HEK293 (cell line): ENCODE results near the gene MTCL3.

Experiments used
- CTCF ChIA-PET: fragments of 350-600 bp; formaldehyde crosslinking; extraction: SDS; loops from one replicate; lab custom pipeline; 2021; ENCODE audit warnings: antibody characterized with exemption; lab: Yijun Ruan, JAX
- POLR2A ChIA-PET: fragments of 300-600 bp; formaldehyde crosslinking; extraction: SDS; loops from one replicate; lab custom pipeline; 2020; ENCODE audit warnings: antibody characterized with exemption, inconsistent platforms; lab: Yijun Ruan, JAX
- H3K27ac ChIP-seq: fragments of 200-500 bp; sonication (Bioruptor generic); 2 replicates; pipeline ENCODE4 v1.5.1; 2014; ENCODE audit warnings: low read depth, low read length, control low read depth, inconsistent platforms; ENCODE audit errors: extremely low read depth
- H3K36me3 ChIP-seq, 2 experiments: fragments of 200-500 bp in 1 of 2; sonication (Bioruptor generic) in 1 of 2; 1 replicate in 1 of 2; 2 replicates in 1 of 2; pipeline ENCODE4 v1.5.1; 2014 to 2017; ENCODE audit warnings: inconsistent platforms in 2 of 2, low read length in 2 of 2; ENCODE audit not compliant: control insufficient read depth in 2 of 2, insufficient read depth in 1 of 2
- H3K4me1 ChIP-seq: fragments of 200-500 bp; sonication (Bioruptor generic); 2 replicates; pipeline ENCODE4 v1.5.1; 2014; ENCODE audit warnings: mild to moderate bottlenecking, low read length, inconsistent platforms; ENCODE audit not compliant: control insufficient read depth, insufficient read depth
- H3K4me3 ChIP-seq: 2 replicates; pipeline ENCODE4 v1.5.1; 2011; ENCODE audit warnings: low read depth, mild to moderate bottlenecking, control low read depth, low read length, moderate library complexity
- H3K9me3 ChIP-seq: fragments of 200-500 bp; sonication (Bioruptor generic); 2 replicates; pipeline ENCODE4 v1.5.1; 2014; ENCODE audit warnings: low read depth, low read length, inconsistent platforms; ENCODE audit not compliant: control insufficient read depth, insufficient read depth
- BCL11B ChIP-seq: fragments of 450-650 bp; formaldehyde crosslinking; IDR thresholded peaks from 2 replicates; pipeline ENCODE4 v1.5.1; 2016; ENCODE audit warnings: low read depth, missing biosample characterization, missing genetic modification characterization
- EGR2 ChIP-seq: fragments of 450-650 bp; formaldehyde crosslinking; IDR thresholded peaks from 2 replicates; pipeline ENCODE4 v1.5.1; 2016; ENCODE audit warnings: low read depth, missing biosample characterization, missing genetic modification characterization
- MZF1 ChIP-seq: fragments of 450-650 bp; formaldehyde crosslinking; IDR thresholded peaks from 2 replicates; pipeline ENCODE4 v1.5.1; 2017; ENCODE audit warnings: missing biosample characterization, missing genetic modification characterization, borderline replicate concordance
- OSR2 ChIP-seq: fragments of 450-650 bp; formaldehyde crosslinking; IDR thresholded peaks from 2 replicates; pipeline ENCODE4 v1.5.1; 2016; ENCODE audit warnings: missing biosample characterization, missing genetic modification characterization
- ZBTB17 ChIP-seq: fragments of 450-650 bp; formaldehyde crosslinking; IDR thresholded peaks from 2 replicates; pipeline ENCODE4 v1.5.1; 2016; ENCODE audit warnings: missing biosample characterization, missing genetic modification characterization
- ZFHX2 ChIP-seq: fragments of 450-650 bp; formaldehyde crosslinking; conservative IDR thresholded peaks from 2 replicates; pipeline ENCODE4 v1.5.1; 2016; ENCODE audit warnings: missing biosample characterization, missing genetic modification characterization
- ZFP3 ChIP-seq: fragments of 450-650 bp; formaldehyde crosslinking; IDR thresholded peaks from 2 replicates; pipeline ENCODE4 v1.5.1; 2016; ENCODE audit warnings: low read depth, missing biosample characterization, missing genetic modification characterization
- ZNF184 ChIP-seq: fragments of 450-650 bp; IDR thresholded peaks from 2 replicates; pipeline ENCODE4 v1.5.1; 2018; ENCODE audit warnings: missing biosample characterization, mild to moderate bottlenecking, missing genetic modification characterization
- ZNF223 ChIP-seq: fragments of 450-650 bp; formaldehyde crosslinking; IDR thresholded peaks from 2 replicates; pipeline ENCODE4 v1.5.1; 2016; ENCODE audit warnings: missing biosample characterization, missing genetic modification characterization
- ZNF23 ChIP-seq: fragments of 450-650 bp; formaldehyde crosslinking; IDR thresholded peaks from 2 replicates; pipeline ENCODE4 v1.5.1; 2016; ENCODE audit warnings: missing biosample characterization, missing genetic modification characterization, borderline replicate concordance
- ZNF292 ChIP-seq: fragments of 450-650 bp; formaldehyde crosslinking; IDR thresholded peaks from 2 replicates; pipeline ENCODE4 v1.5.1; 2016; ENCODE audit warnings: low read depth, missing biosample characterization, missing genetic modification characterization, borderline replicate concordance
- ZNF473 ChIP-seq: fragments of 450-650 bp; formaldehyde crosslinking; IDR thresholded peaks from 2 replicates; pipeline ENCODE4 v1.5.1; 2017; ENCODE audit warnings: missing biosample characterization, missing genetic modification characterization
- ZNF529 ChIP-seq: fragments of 450-650 bp; formaldehyde crosslinking; IDR thresholded peaks from 2 replicates; pipeline ENCODE4 v1.5.1; 2017; ENCODE audit warnings: missing genetic modification characterization, missing biosample characterization; ENCODE audit not compliant: insufficient replicate concordance
- ZNF626 ChIP-seq: fragments of 450-650 bp; sonication (Bioruptor Pico); formaldehyde crosslinking; IDR thresholded peaks from 2 replicates; pipeline ENCODE4 v1.5.1; 2018; ENCODE audit warnings: missing biosample characterization, missing genetic modification characterization, inconsistent platforms
- ZNF777 ChIP-seq: fragments of 450-650 bp; formaldehyde crosslinking; IDR thresholded peaks from 2 replicates; pipeline ENCODE4 v1.5.1; 2017; ENCODE audit warnings: missing biosample characterization, missing genetic modification characterization, borderline replicate concordance
- ZNF785 ChIP-seq: fragments of 450-650 bp; formaldehyde crosslinking; IDR thresholded peaks from 2 replicates; pipeline ENCODE4 v1.5.1; 2016; ENCODE audit warnings: missing biosample characterization, missing genetic modification characterization
- ZNF792 ChIP-seq: fragments of 450-650 bp; formaldehyde crosslinking; IDR thresholded peaks from 2 replicates; pipeline ENCODE4 v1.5.1; 2016; ENCODE audit warnings: missing biosample characterization, missing genetic modification characterization
- ZSCAN23 ChIP-seq: fragments of 450-650 bp; formaldehyde crosslinking; IDR thresholded peaks from 2 replicates; pipeline ENCODE4 v1.5.1; 2016; ENCODE audit warnings: missing biosample characterization, missing genetic modification characterization
- TF ChIP-seq, protein P1 (sequence below): fragments of 450-650 bp; formaldehyde crosslinking; IDR thresholded peaks from 2 replicates; pipeline ENCODE4 v1.5.1; 2016; ENCODE audit warnings: missing biosample characterization, missing genetic modification characterization
- TF ChIP-seq, protein P2 (sequence below): fragments of 450-650 bp; formaldehyde crosslinking; IDR thresholded peaks from 2 replicates; pipeline ENCODE4 v1.5.1; 2016; ENCODE audit warnings: missing biosample characterization, missing genetic modification characterization, borderline replicate concordance
- TF ChIP-seq, protein P3 (sequence below): fragments of 450-650 bp; formaldehyde crosslinking; IDR thresholded peaks from 2 replicates; pipeline ENCODE4 v1.5.1; 2016; ENCODE audit warnings: missing biosample characterization, missing genetic modification characterization, borderline replicate concordance
- TF ChIP-seq, protein P4 (sequence below): fragments of 450-650 bp; formaldehyde crosslinking; IDR thresholded peaks from 2 replicates; pipeline ENCODE4 v1.5.1; 2016; ENCODE audit warnings: missing biosample characterization, missing genetic modification characterization
- TF ChIP-seq, protein P5 (sequence below): fragments of 450-650 bp; formaldehyde crosslinking; IDR thresholded peaks from 2 replicates; pipeline ENCODE4 v1.5.1; 2016; ENCODE audit warnings: missing biosample characterization, missing genetic modification characterization

The MTCL3 gene

DNA sequence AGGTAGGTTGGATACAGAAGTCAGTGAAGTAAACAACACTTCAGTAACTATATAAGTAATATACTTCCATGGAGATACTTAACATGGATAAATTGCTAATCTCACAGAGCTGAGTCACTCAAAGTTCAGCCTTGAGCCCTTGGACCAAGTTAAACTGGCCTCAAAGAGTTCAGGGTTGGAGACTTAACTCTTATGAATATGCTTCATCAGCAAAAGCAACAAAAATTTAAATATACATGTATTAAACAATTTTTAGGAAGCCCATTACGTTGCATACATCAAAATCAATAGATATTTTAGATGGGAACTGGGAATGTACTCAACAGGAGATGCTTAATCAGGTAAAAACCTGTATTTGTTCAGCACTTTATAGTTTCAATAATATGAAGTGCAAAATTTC lies 12.2 kb downstream of the MTCL3 start:
- Histone ChIP-seq H3K27ac (no peak overlapping the region), H3K36me3 (peaks cover 0 to 6% of the 10 kb centered on the region in 2 experiments; a peak in 1 of 3 replicates), H3K4me1 (no peaks in the 10 kb centered on the region), H3K9me3 (no peaks in the 10 kb centered on the region), H3K4me3 (no peak overlapping the region)
- ChIA-PET POLR2A (no interaction called here), CTCF (interaction anchor here (0.6 to 5.1 kb wide), 4 partner anchors 9 to 41 kb away, joined by 3 to 34 read pairs (median 4); no protein-coding TSS in a partner anchor)
- TF ChIP-seq ZBTB17 = no peak
- TF ChIP-seq, protein P1, sequence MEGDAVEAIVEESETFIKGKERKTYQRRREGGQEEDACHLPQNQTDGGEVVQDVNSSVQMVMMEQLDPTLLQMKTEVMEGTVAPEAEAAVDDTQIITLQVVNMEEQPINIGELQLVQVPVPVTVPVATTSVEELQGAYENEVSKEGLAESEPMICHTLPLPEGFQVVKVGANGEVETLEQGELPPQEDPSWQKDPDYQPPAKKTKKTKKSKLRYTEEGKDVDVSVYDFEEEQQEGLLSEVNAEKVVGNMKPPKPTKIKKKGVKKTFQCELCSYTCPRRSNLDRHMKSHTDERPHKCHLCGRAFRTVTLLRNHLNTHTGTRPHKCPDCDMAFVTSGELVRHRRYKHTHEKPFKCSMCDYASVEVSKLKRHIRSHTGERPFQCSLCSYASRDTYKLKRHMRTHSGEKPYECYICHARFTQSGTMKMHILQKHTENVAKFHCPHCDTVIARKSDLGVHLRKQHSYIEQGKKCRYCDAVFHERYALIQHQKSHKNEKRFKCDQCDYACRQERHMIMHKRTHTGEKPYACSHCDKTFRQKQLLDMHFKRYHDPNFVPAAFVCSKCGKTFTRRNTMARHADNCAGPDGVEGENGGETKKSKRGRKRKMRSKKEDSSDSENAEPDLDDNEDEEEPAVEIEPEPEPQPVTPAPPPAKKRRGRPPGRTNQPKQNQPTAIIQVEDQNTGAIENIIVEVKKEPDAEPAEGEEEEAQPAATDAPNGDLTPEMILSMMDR = no peak

DNA sequence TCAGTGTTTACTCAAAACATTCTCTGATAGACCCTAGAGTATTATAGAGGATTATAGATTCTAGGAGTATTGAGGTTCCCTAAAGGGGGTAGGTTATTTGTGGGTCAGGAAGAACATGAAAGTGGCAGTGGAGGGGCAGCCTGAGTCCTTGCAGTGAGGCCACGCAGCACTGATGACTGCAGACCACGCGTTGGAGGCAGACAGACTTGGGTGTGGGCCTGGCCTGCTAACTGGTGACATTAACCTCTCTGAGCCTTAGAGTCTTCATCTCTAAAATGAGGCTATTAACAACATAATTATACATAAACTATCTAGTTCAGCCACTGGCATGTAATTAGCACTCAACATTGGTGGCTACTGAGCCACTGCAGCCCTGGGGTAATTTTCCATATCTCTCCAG lies 16.1 kb downstream of the MTCL3 start:
- no peak overlapping the region for H3K27ac ChIP-seq
- H3K36me3 ChIP-seq = no peaks in the 10 kb centered on the region
- POLR2A ChIA-PET = no interaction called here
- no peak for TF ChIP-seq ZFP3
- no peak for TF ChIP-seq ZNF792
- no peak for TF ChIP-seq ZNF292 (tag by site-specific recombination)
- TF ChIP-seq, protein P2, sequence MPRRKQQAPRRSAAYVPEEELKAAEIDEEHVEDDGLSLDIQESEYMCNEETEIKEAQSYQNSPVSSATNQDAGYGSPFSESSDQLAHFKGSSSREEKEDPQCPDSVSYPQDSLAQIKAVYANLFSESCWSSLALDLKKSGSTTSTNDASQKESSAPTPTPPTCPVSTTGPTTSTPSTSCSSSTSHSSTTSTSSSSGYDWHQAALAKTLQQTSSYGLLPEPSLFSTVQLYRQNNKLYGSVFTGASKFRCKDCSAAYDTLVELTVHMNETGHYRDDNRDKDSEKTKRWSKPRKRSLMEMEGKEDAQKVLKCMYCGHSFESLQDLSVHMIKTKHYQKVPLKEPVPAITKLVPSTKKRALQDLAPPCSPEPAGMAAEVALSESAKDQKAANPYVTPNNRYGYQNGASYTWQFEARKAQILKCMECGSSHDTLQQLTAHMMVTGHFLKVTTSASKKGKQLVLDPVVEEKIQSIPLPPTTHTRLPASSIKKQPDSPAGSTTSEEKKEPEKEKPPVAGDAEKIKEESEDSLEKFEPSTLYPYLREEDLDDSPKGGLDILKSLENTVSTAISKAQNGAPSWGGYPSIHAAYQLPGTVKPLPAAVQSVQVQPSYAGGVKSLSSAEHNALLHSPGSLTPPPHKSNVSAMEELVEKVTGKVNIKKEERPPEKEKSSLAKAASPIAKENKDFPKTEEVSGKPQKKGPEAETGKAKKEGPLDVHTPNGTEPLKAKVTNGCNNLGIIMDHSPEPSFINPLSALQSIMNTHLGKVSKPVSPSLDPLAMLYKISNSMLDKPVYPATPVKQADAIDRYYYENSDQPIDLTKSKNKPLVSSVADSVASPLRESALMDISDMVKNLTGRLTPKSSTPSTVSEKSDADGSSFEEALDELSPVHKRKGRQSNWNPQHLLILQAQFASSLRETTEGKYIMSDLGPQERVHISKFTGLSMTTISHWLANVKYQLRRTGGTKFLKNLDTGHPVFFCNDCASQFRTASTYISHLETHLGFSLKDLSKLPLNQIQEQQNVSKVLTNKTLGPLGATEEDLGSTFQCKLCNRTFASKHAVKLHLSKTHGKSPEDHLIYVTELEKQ (tag by site-specific recombination) = no peak
- TF ChIP-seq ZNF473 = no peak
- TF ChIP-seq ZNF23 = no peak
- no peak for TF ChIP-seq ZNF777
- no peak for TF ChIP-seq ZNF626 (tag by site-specific recombination)
- TF ChIP-seq OSR2 (tag by site-specific recombination) = no peak
- TF ChIP-seq EGR2 (tag by site-specific recombination) = no peak
- TF ChIP-seq ZNF785 (tag by site-specific recombination) = no peak
- no peak overlapping the region for H3K4me3 ChIP-seq
- H3K4me1 ChIP-seq = no peaks in the 10 kb centered on the region
- CTCF ChIA-PET = interaction anchor here (0.7 to 1.2 kb wide), 2 partner anchors 14 to 109 kb away, joined by 3 to 7 read pairs; no protein-coding TSS in a partner anchor
- no peaks in the 10 kb centered on the region for H3K9me3 ChIP-seq

DNA sequence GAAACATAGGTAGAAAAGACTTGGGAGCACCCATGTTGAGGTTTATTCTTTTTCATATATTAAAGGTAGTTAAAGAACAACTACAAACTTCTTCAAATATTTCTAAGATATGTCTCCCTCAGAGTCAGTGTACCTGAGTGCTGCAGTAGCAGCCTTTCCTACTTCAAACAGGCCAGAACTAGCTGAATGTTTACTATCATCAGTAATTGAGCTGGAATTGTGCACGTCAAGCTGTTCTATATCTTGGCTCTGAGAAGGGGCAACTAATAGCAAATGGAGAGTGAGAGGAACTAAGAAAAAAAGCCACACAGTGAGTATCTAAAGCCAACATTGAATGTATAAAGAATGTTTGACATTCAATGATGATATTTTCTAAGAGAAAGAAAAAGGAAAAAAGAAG lies 21.7 kb downstream of the MTCL3 start:
- ChIA-PET POLR2A (no interaction called here), CTCF (interaction anchor here (0.6 to 4.8 kb wide), 7 partner anchors 8 to 42 kb away, joined by 3 to 23 read pairs (median 3); no protein-coding TSS in a partner anchor)
- Histone ChIP-seq H3K27ac (no peak overlapping the region), H3K9me3 (no peaks in the 10 kb centered on the region), H3K36me3 (no peaks in the 10 kb centered on the region), H3K4me1 (no peaks in the 10 kb centered on the region), H3K4me3 (no peak overlapping the region)
- TF ChIP-seq ZSCAN23 (tag by site-specific recombination) (no peak), ZNF223 (tag by site-specific recombination) (no peak), ZFHX2 (tag by site-specific recombination) (no peak), BCL11B (no peak), MZF1 (no peak), ZNF184 (tag by site-specific recombination) (no peak), ZNF529 (no peak)
- TF ChIP-seq, protein P3, sequence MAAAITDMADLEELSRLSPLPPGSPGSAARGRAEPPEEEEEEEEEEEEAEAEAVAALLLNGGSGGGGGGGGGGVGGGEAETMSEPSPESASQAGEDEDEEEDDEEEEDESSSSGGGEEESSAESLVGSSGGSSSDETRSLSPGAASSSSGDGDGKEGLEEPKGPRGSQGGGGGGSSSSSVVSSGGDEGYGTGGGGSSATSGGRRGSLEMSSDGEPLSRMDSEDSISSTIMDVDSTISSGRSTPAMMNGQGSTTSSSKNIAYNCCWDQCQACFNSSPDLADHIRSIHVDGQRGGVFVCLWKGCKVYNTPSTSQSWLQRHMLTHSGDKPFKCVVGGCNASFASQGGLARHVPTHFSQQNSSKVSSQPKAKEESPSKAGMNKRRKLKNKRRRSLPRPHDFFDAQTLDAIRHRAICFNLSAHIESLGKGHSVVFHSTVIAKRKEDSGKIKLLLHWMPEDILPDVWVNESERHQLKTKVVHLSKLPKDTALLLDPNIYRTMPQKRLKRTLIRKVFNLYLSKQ (tag by site-specific recombination) = no peak
- TF ChIP-seq, protein P4, sequence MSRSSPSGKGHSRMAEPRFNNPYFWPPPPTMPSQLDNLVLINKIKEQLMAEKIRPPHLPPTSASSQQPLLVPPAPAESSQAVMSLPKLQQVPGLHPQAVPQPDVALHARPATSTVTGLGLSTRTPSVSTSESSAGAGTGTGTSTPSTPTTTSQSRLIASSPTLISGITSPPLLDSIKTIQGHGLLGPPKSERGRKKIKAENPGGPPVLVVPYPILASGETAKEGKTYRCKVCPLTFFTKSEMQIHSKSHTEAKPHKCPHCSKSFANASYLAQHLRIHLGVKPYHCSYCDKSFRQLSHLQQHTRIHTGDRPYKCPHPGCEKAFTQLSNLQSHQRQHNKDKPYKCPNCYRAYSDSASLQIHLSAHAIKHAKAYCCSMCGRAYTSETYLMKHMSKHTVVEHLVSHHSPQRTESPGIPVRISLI = no peak
- TF ChIP-seq, protein P5, sequence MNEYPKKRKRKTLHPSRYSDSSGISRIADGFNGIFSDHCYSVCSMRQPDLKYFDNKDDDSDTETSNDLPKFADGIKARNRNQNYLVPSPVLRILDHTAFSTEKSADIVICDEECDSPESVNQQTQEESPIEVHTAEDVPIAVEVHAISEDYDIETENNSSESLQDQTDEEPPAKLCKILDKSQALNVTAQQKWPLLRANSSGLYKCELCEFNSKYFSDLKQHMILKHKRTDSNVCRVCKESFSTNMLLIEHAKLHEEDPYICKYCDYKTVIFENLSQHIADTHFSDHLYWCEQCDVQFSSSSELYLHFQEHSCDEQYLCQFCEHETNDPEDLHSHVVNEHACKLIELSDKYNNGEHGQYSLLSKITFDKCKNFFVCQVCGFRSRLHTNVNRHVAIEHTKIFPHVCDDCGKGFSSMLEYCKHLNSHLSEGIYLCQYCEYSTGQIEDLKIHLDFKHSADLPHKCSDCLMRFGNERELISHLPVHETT (tag by site-specific recombination) = no peak
